GM19372 (cell line): ENCODE measurements around the gene MAN2C1.
"Not testable (repeated sequence)": the region's sequence is repeated elsewhere in the genome, so short reads cannot be mapped to it uniquely, and the experiment has no call there.

Source experiments
- ATAC-seq: cut with Tn5 transposase; IDR thresholded peaks from one replicate; pipeline ENCODE4 v1.9.1; 2021; ENCODE audit warnings: mild to moderate bottlenecking, low read depth, moderate library complexity; ENCODE audit not compliant: unreplicated experiment

Gene MAN2C1

GRCh38 chr15:75367913-75368688 is at the start of gene MAN2C1:
Gene MAN2C1, minus strand, starts transcription at chr15:75368607. Its CDS starts 24 bp downstream, at chr15:75368583.
- ATAC-seq: peak; percentile 92

DNA sequence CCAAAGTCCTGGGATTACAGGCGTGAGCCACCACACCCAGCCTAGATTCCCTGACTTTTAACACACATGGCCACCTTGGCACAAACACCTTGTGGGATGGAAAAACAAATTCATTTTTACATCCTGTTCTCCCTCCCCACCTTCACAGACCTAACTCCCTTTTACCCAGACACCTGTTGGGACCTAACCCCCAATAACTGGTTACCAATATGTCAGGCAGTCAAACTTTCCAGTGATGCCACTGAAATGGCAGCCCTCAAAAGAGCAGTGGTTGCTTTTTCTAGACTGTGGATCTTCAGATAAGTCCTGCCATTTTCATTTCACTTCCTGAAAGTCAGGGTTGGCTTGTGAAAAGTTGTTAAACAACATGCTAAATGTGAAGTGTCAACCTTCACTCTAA is 48.2 kb upstream of the MAN2C1 start:
- ATAC-seq: no peak

DNA sequence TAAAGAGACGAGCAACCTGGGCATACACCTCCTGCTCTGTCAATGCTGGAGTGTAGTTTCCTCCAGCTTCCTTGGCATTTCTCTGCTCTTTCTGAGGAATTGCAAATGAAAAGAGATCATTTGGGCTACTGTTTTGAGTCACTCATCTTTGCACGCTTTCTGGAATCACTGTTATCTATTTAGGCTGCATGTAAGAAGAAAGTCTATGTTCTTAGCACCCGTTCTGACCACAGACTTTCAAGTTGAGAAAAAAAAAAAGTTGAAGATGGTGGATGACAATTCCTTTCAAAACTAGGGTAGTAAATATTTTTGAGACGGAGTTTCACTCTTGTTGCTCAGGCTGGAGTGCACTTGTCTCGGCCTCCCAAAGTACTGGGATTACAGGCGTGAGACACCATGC is 41.8 kb upstream of the MAN2C1 start:
- ATAC-seq: no peak

GRCh38 chr15:75407083-75407482 is 38.7 kb upstream of the MAN2C1 start:
- no peak for ATAC-seq

GRCh38 chr15:75403892-75404291 is 35.5 kb upstream of the MAN2C1 start:
- no peak for ATAC-seq

GRCh38 chr15:75397494-75397893 is 29.1 kb upstream of the MAN2C1 start:
- no peak for ATAC-seq

DNA sequence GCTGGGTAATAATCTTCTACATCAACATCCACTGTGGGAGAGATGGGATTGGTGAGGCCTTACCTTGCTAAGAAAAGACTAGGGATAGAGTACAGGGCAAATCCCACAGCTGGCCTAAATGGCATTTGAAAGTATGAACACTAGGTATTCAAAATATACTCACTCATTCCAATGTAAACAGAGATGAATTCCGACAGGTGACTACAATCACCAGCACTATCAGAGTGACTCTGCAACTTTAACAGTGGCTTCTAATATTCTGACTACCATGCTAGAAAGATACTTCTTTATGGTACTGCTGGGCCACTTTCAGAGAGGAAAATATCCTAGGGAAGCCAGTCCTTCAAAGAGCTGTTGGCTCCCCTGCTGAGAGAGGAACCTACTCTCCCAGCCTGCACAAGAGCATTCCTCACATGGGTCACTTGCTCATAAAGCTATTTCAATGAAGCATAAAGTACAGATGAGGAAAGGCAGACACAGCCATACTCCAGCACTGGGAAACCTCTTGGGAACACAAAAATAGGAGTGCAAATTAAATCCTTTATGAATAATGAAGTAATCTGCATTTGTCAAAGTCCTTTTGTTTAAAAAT is 21.5 kb upstream of the MAN2C1 start:
- ATAC-seq: no peak

- ATAC-seq: not testable (repeated sequence)
Measured at GRCh38 chr15:75383986-75384385, 15.6 kb upstream of the MAN2C1 start.

DNA sequence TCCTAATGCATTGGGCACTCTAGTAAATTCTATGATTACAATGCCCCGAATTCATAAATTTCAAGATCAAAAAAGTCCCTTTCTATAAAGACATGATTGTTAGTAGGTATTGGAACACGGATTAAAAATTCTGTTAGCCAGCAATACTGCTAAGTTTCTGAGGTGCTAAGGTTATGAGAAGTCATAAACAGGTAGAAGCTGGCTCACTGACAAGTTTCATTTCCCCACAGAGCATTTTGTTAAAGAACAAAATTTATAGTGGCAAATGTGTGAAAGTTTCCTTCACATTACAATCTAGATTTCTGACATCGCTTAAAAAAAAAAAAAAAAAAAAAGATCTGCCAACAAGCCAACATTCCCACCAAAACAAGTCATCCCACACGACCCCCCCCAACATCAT is 12.4 kb upstream of the MAN2C1 start:
- no peak for ATAC-seq

DNA sequence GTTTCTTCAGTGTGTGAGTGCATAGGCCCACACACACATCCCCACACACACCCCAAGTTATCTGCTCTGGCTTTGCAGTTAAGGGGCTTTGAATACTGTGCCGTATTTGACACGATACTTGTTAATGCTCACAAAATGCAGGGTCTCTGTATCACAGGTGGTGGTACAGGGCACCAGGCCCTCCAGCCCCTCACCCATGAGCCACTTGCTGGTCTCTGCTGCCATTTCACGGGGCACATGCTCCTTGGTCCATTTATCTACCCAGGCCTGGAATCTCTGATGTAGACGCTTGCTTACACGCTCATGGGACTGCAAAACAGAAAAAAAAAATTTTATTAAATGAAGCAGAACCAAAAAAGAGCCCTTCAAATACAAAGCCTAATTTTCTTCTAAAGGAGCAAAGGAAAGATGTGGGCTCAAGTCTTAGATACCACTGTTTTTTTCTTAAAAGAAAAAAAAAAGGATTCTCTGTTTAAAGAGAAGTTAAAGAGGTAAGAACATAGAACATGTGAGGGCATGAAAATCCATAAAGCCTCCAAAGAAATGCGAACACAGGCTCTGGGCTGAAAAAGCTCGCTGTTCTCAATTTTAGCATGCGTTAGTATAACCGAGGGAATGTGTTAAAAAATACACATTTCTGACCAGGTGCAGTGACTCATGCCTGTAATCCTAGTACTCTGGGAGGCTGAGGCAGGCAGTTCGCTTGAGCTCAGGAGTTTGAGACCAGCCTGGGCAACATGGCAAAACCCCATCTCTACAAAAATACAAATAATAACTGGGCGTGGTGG is 3.7 kb upstream of the MAN2C1 start:
- no peak for ATAC-seq

GRCh38 chr15:75371486-75371885 is 3.1 kb upstream of the MAN2C1 start:
- ATAC-seq: no peak

- ATAC-seq: no peak
Measured at GRCh38 chr15:75369897-75370581, 1.6 kb upstream of the MAN2C1 start.

DNA sequence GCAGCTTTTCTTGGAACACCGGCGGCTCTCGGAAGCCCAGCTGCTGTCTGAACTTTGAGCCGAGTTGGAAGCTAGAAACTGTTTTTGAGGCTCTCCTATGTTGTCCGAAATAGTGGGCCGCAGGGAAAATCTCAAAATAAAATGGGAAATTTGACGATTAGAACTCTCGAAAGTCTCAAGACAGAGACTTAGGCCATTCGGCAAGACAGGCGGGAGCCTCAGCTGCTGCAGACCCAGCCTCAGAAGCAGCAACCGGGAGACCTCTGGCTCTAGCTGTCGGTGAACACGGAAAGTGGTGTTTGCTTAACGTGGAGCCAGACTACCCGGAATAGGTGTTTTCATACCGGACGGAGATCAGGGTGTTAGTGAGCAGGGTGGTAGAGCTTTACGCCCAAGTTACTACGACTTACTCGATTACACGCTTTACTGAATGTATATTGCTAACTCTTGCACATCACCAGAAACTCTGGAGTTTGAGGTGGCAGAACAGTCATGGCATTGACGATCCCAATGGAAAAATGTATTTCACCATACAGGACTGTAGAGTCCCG is 357 bp upstream of the MAN2C1 start:
- ATAC-seq: no peak

DNA sequence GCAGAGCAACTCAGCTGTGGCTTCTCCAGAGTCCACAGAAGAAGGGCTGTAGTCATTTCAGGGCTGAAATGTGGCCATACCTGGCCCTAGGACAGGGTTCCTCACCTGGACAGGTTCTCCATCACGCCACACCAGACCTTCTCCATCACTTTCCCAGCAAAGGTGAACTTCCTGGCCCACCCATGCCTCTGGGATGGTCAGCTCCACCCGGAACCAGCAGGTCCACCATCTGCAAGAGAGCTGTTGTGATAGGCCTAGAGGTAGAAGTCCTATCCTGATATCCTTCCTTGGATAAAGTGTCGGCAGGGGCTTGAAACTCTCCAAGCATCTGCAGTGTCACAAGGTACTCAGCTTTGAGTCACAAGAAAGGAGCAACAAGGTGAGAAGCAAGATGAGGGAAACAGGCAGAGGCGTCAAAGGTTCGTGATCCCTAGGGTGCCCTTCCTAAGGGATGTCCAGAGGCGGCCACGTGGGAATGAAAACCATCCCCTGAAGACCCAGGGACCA is 948 bp downstream of the MAN2C1 start:
- ATAC-seq: no peak

DNA sequence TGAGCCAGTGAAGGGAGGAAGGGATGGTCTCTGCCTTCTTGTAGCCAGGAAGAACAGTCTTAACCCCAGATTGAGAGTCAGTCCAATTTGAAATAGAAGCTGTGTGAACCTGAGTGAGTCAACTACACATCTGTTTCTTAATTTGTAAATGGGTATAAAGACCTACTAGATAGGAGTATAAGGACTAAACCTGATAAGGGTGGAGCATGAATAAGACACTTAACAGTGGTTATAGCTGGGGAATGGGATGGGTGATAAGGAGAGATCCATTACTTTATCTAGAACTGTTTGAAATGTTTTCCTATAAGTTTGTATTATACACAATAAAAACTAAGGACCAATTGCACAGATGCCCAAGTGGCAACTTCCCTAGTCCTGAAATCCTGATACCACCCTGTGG is 1.4 kb downstream of the MAN2C1 start:
- ATAC-seq: no peak

DNA sequence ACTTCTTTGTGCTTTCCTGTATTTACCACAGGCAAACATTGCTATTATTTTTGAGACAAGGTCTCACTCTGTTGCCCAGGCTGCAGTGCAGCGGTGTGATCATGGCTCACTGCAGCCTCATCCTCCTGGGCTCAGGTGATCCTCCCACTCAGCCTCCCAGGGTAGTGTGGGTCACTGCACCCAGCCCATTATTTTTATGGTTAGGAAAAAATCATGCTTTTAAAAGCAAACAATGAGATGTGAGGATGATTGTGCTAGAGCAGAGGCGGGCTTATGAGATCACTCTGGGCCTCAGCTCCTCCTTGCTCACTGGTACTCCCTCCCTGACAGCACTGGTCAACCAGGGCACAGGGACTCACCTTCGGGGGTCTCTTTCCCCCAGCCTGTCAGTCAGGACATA is 2.2 kb downstream of the MAN2C1 start:
- ATAC-seq: no peak

DNA sequence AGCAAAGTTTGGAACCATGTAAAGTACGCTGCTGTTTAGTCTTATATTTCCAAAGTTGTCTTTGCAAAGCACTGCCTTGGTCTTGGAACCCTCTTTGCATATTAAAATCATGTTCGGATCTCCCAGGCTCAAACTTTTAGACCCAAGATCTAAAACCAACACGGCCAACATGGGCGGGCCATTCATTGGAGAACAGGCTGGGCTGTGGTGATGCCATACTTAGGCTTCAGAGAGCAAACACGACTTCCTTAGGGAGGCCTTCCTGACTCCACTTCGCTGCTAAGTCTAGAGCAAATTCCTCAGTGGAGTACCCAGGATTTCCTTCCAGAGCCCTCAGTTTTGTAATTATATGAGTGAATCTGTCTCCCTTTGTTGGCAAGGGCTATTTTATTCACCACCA is 3.5 kb downstream of the MAN2C1 start:
- ATAC-seq: no peak

DNA sequence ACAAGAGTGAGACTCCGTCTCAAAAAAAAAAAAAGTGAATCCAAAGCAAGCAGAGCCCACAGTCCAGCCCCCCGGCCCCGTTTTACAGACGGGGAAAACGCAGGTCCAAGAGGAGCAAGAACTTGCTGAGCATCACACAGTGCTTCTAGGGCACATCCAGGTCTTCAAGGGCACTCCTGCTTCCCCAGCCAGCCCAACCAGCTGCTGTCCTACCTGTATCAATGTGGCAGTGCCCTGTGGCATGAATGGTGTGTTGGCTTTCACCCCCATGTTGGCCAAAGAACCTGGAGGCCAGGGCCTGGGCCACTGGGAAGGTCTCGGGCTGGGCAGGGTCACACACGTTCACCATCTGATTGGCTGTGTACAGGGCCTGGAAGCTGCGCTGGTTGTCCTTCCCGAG is 4.6 kb downstream of the MAN2C1 start:
- ATAC-seq: no peak

- no peak for ATAC-seq
Measured at GRCh38 chr15:75362642-75363249, 5.7 kb downstream of the MAN2C1 start.
